GM23248 (cell line): Measurements from ENCODE around the gene LDLRAD4. TPM values are rescaled to one million over a fixed set of nuclear protein-coding genes. Genes with fewer than 3 reads are reported as not detected.

ENCODE experiments used
- DNase-seq: peaks from one replicate; pipeline ENCODE4 v3.0.0-alpha.2; 2015
- H2AFZ ChIP-seq: fragments of 200-600 bp; sonication (generic); 2 replicates; pipeline ENCODE4 v1.6.1; 2016; ENCODE audit warnings: antibody characterized with exemption
- H3F3A ChIP-seq: fragments of 200-600 bp; sonication (generic); 2 replicates; pipeline ENCODE4 v1.6.1; 2016; ENCODE audit warnings: mild to moderate bottlenecking, antibody characterized with exemption, mixed run types; ENCODE audit not compliant: insufficient read depth
- H3K27ac ChIP-seq: fragments of 200-600 bp; sonication (generic); 2 replicates; pipeline ENCODE4 v1.5.1; 2016; ENCODE audit warnings: mild to moderate bottlenecking
- H3K27me3 ChIP-seq: fragments of 200-600 bp; sonication (generic); replicated peaks from 2 replicates; pipeline ENCODE4 v1.6.1; 2016; ENCODE audit warnings: mild to moderate bottlenecking; ENCODE audit not compliant: insufficient read depth
- H3K36me3 ChIP-seq: fragments of 200-600 bp; sonication (generic); 2 replicates; pipeline ENCODE4 v1.6.1; 2016; ENCODE audit warnings: low read depth, mild to moderate bottlenecking
- H3K4me1 ChIP-seq: fragments of 200-600 bp; sonication (generic); 2 replicates; pipeline ENCODE4 v1.6.1; 2016; ENCODE audit warnings: mild to moderate bottlenecking; ENCODE audit not compliant: insufficient read depth
- H3K4me2 ChIP-seq: fragments of 200-600 bp; sonication (generic); one replicate; pipeline ENCODE4 v1.6.1; 2016; ENCODE audit warnings: mild to moderate bottlenecking; ENCODE audit not compliant: unreplicated experiment
- H3K4me3 ChIP-seq: fragments of 200-600 bp; sonication (generic); 2 replicates; pipeline ENCODE4 v1.5.1; 2016; ENCODE audit warnings: mild to moderate bottlenecking
- H3K79me2 ChIP-seq: fragments of 200-600 bp; sonication (generic); 2 replicates; pipeline ENCODE4 v1.6.1; 2016; ENCODE audit warnings: mild to moderate bottlenecking; ENCODE audit not compliant: insufficient read depth
- H3K9ac ChIP-seq: fragments of 200-600 bp; sonication (generic); 2 replicates; pipeline ENCODE4 v1.6.1; 2016; ENCODE audit warnings: mild to moderate bottlenecking
- H3K9me2 ChIP-seq: fragments of 200-600 bp; sonication (generic); 2 replicates; pipeline ENCODE4 v1.6.1; 2016; ENCODE audit warnings: mixed run types, mild to moderate bottlenecking, moderate library complexity; ENCODE audit not compliant: insufficient read depth
- H3K9me3 ChIP-seq: fragments of 200-600 bp; sonication (generic); one replicate; pipeline ENCODE4 v1.6.1; 2017; ENCODE audit warnings: low read depth
- H4K20me1 ChIP-seq: fragments of 200-600 bp; sonication (generic); 2 replicates; pipeline ENCODE4 v1.6.0; 2016; ENCODE audit not compliant: insufficient read depth
- EZH2 ChIP-seq: fragments of 200-600 bp; sonication (generic); IDR thresholded peaks from 2 replicates; pipeline ENCODE4 v1.6.1; 2018; ENCODE audit warnings: antibody characterized with exemption, mild to moderate bottlenecking; ENCODE audit not compliant: insufficient read depth, poor library complexity, severe bottlenecking
- EZH2phosphoT487 ChIP-seq: fragments of 200-600 bp; sonication (generic); IDR thresholded peaks from 2 replicates; pipeline ENCODE4 v1.6.1; 2018; ENCODE audit warnings: antibody characterized with exemption, moderate library complexity, mild to moderate bottlenecking, low read depth; ENCODE audit not compliant: insufficient read depth
- WGBS, 2 experiments: methylation state at CpG; one replicate each; pipeline ENCODE4 v1.1.6; 2015 to 2017; ENCODE audit warnings: low lambda C conversion rate in 2 of 2, low coverage in 1 of 2; ENCODE audit errors: missing lambda C conversion rate in 2 of 2; 5-methylcytosine and 5-hydroxymethylcytosine counted together
- in situ Hi-C: fragments of 300-500 bp; cut with MboI; formaldehyde crosslinking; loops from 2 replicates; pipeline ENCODE4 v1.15.0; 2020
- polyA plus RNA-seq: library from polyadenylated mRNA; unstranded; fragments of >200 nt; fragmentation: Nextera tagmentation; extraction: Ambion mirVana; gene quantifications from 2 replicates; pipeline ENCODE4 v1.2.1, GENCODE V29; 2016
- total RNA-seq: library from RNA; depleted of rRNA; stranded (reverse); fragments of >200 nt; shearing (Covaris generic); gene quantifications from 2 replicates; pipeline ENCODE4 v1.2.3, GENCODE V29; 2014

The LDLRAD4 gene
- total and polyA plus RNA-seq, 2 experiments from 2014 or later, result not detected

DNA sequence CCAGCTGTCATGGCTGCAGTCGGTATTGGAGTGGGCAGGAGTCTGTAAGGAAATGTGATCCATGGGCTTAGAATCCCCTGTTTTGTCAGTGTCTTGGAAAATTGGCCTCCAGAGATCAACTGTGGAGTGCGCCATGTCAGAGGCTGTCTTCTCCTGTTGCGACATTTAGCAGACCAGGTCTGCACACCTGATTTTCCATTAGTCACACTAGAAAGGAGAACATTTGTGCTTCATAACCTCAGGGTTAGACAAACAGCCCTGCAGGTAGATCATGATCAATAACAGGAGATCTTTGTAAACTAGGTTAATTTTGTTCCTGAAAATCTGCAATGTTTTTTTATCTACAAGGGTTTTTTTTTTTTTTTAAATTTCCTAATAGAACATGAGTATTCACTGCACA, 28.0 kb downstream of the LDLRAD4 start:
- H4K20me1 ChIP-seq, result no peaks in the 10 kb centered on the region
- in situ Hi-C loops, result no loop called here
- whole genome bisulfite sequencing, 2 experiments, result 60 to 66% methylated on average over 3 of the region's 3 CpGs

DNA sequence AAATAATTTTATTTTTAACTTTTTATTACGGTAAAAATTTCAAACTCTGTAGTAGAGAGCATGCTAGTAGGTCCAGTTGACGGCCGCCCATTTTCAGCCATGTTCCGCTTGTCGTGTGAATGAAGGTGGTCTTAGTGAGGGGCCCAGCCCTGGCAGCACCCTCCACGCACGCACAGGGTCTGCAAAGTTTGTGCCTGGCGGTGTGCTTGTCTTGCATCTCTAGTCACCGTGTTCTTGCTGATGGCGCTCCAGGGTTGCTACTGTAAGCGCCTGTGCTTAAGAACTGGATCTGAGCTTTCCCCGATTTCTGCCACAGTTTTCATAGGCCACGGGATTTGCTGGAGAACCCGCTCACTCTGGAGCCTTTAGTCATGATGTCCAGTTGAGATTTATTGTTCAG, 28.9 kb downstream of the LDLRAD4 start:
- Histone ChIP-seq H2AFZ (no peak overlapping the region), H3K4me2 (no peak overlapping the region), H4K20me1 (no peaks in the 10 kb centered on the region), H3K4me1 (no peaks in the 10 kb centered on the region), H3K4me3 (no peak overlapping the region), H3K36me3 (no peaks in the 10 kb centered on the region), H3K79me2 (no peaks in the 10 kb centered on the region), H3K9me2 (no peaks in the 10 kb centered on the region), H3K27ac (no peak overlapping the region), H3K9ac (no peak overlapping the region), H3K9me3 (no peaks in the 10 kb centered on the region), H3K27me3 (0 out of 2 replicates have a peak, but pooled peaks cover 4% of the 10 kb centered on the region), H3F3A (no peaks in the 10 kb centered on the region)
- in situ Hi-C loops, result no loop called here
- DNase-seq, result no peak
- WGBS, 2 experiments, result 72 to 76% methylated on average over 14 of the region's 14 CpGs
- no peak for TF ChIP-seq EZH2
- no peak for TF ChIP-seq EZH2phosphoT487

More for the DNA sequence above, 28.0 kb downstream of the LDLRAD4 start:
- Histone ChIP-seq H3K9me3 (no peaks in the 10 kb centered on the region), H3K4me2 (no peak overlapping the region), H3K27me3 (0 out of 2 replicates have a peak, but pooled peaks cover 4% of the 10 kb centered on the region), H3K4me1 (no peaks in the 10 kb centered on the region), H3F3A (no peaks in the 10 kb centered on the region), H3K9me2 (no peaks in the 10 kb centered on the region), H3K9ac (no peak overlapping the region), H3K36me3 (no peaks in the 10 kb centered on the region), H3K27ac (no peak overlapping the region), H3K4me3 (no peak overlapping the region), H3K79me2 (no peaks in the 10 kb centered on the region), H2AFZ (no peak overlapping the region)
- DNase-seq, result no peak
- TF ChIP-seq EZH2phosphoT487 (no peak), EZH2 (no peak)

DNA sequence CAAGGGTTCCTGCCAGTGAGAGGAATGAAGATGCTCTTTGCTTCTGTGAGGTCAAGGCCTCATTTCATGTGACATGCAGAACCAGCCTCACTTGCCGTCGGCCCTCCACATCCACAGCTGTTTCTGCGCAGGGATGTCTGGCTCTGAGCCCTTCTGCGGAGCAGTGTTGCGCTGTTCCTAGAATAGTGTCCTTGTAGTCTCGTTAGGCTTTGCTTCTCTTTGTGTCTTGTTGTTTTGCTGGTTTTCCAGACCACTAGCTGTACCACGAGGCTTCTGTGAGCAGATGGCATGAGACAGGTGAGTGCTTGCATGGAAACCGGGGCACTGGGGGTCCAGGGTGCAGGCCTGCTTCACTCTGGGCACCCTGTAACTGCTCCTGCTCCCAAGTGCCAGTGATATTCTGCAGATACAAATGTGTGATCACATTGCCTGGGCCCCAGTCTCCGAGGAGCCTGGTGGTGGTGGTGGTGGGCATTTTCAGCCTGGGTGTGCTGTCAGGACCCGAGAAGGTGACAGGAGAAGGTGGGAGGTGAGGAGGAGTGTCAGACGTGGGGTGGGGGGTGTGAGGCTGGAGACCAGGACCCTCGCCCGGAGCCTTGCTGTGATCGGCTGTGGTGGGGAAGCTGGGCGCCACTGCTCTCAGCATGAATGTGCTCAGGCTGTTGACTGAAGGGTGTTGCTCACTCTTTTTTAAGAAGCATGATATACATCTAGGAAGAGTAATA, 34.3 kb downstream of the LDLRAD4 start:
- H2AFZ ChIP-seq, result no peak overlapping the region
- no peaks in the 10 kb centered on the region for H4K20me1 ChIP-seq
- H3F3A ChIP-seq, result no peaks in the 10 kb centered on the region
- DNase-seq, result no peak
- TF ChIP-seq EZH2phosphoT487 (no peak), EZH2 (no peak)
- no peak overlapping the region for H3K4me3 ChIP-seq
- H3K27ac ChIP-seq, result no peak overlapping the region
- H3K36me3 ChIP-seq, result no peaks in the 10 kb centered on the region
- H3K79me2 ChIP-seq, result no peaks in the 10 kb centered on the region
- in situ Hi-C loops, result no loop called here
- 63 to 66% methylated on average over 14 to 15 of the region's 15 CpGs for WGBS, 2 experiments
- H3K27me3 ChIP-seq, result 0 out of 2 replicates have a peak, but pooled peaks cover 12% of the 10 kb centered on the region
- H3K9me3 ChIP-seq, result no peaks in the 10 kb centered on the region
- no peak overlapping the region for H3K9ac ChIP-seq
- no peaks in the 10 kb centered on the region for H3K9me2 ChIP-seq
- H3K4me1 ChIP-seq, result no peaks in the 10 kb centered on the region
- H3K4me2 ChIP-seq, result no peak overlapping the region

DNA sequence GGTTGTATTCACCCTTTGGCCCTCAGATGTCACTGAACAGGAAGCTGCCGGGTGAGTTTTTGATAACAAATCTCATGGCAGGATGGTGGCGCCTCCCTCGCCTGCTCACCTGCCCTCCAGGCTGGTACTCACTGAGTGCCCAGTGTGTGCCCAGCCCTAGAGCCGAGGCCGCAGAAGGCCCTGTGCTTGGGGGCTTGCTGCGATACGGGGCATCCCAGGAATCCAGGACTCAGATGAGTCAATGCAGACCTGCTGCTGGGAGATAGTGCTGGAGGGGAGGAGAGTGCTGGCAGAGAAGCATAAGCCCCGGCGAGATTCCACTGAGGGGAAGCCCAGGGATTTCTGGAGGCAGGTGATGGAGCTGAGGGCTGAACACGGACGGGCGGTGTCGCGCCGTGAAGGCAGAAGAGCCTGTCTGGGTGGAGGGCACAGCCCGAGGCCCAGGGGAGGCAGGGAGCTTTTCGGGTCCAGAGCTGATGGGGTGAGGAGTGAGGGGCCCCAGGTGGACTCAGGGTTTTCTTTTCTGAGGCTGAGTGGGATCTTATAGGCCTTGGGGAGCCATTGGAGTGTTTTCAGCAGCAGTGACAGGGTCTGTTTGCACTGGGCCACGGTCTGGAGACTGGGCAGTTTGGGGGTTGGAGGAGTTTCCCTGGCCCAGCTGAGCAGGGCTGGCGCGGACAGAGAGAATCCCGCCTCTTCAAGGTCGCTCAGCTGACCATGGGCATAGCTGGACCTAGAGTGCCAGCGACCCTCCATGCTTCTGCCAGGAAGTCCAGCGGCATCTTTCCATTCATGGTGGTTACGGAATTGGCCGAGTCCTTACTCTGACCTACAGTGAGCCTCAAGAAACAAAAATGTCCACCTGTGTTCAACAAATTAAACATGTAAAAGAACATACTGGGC, 35.5 kb downstream of the LDLRAD4 start:
- Histone ChIP-seq H3K4me2 (no peak overlapping the region), H3K4me1 (no peaks in the 10 kb centered on the region), H3K27ac (no peak overlapping the region), H2AFZ (no peak overlapping the region), H3K9me2 (no peaks in the 10 kb centered on the region), H3K4me3 (no peak overlapping the region), H3K27me3 (0 out of 2 replicates have a peak, but pooled peaks cover 19% of the 10 kb centered on the region), H3K79me2 (no peaks in the 10 kb centered on the region), H3F3A (no peaks in the 10 kb centered on the region), H4K20me1 (no peaks in the 10 kb centered on the region), H3K9ac (no peak overlapping the region), H3K36me3 (no peaks in the 10 kb centered on the region), H3K9me3 (no peaks in the 10 kb centered on the region)
- WGBS, 2 experiments, result 67 to 70% methylated on average over 26 of the region's 26 CpGs
- in situ Hi-C loops, result no loop called here
- TF ChIP-seq EZH2phosphoT487 (no peak), EZH2 (no peak)
- DNase-seq, result no peak
